PC-9 (cell line): ENCODE measurements around the gene FARS2. TPM values are rescaled to one million over a fixed set of nuclear protein-coding genes. Genes with fewer than 3 reads are reported as not detected.

Experiments
- BruUV-seq: library from RNA; stranded (reverse); fragments of 400-500 nt; replicated peaks from 2 replicates; lab custom pipeline; 2021; lab: Mats Ljungman, UMichigan
- CTCF ChIA-PET: fragments of 300-600 bp; sonication (Branson Sonifier 250); formaldehyde crosslinking; loops from one replicate; lab custom pipeline; 2022; ENCODE audit warnings: antibody characterized with exemption; lab: Charles Lee
- POLR2A ChIA-PET: fragments of 300-600 bp; sonication (Branson Sonifier 250); formaldehyde crosslinking; loops from one replicate; lab custom pipeline; 2022; ENCODE audit warnings: antibody characterized with exemption; ENCODE audit not compliant: unreplicated experiment; lab: Charles Lee
- DNase-seq, 2 experiments: peaks; one replicate each; pipeline versions ENCODE4 v3.0.0 to v3.0.0-alpha.2; 2015 to 2022; ENCODE audit warnings: mixed read lengths in 1 of 2
- H2AFZ ChIP-seq: fragments of 200-600 bp; sonication (generic); 2 replicates; pipeline ENCODE4 v1.8.1; 2017; ENCODE audit warnings: antibody characterized with exemption
- H3F3A ChIP-seq: fragments of 200-600 bp; sonication (generic); 2 replicates; pipeline ENCODE4 v1.8.1; 2017; ENCODE audit warnings: antibody characterized with exemption, mild to moderate bottlenecking, low read depth; ENCODE audit not compliant: insufficient read depth
- H3K27ac ChIP-seq: fragments of 200-600 bp; sonication (generic); 2 replicates; pipeline ENCODE4 v1.6.1; 2016; ENCODE audit warnings: mixed run types
- H3K27me3 ChIP-seq: fragments of 200-600 bp; sonication (generic); 2 replicates; pipeline ENCODE4 v1.6.1; 2016; ENCODE audit warnings: low read depth, mixed run types; ENCODE audit not compliant: insufficient read depth
- H3K36me3 ChIP-seq: fragments of 200-600 bp; sonication (generic); 2 replicates; pipeline ENCODE4 v1.6.1; 2016; ENCODE audit warnings: low read depth, mixed run types
- H3K4me1 ChIP-seq: fragments of 200-600 bp; sonication (generic); replicated peaks from 2 replicates; pipeline ENCODE4 v1.6.1; 2016; ENCODE audit warnings: mixed run types; ENCODE audit not compliant: insufficient read depth
- H3K4me2 ChIP-seq: fragments of 200-600 bp; sonication (generic); 2 replicates; pipeline ENCODE4 v1.6.1; 2017; ENCODE audit warnings: mixed run types
- H3K4me3 ChIP-seq: fragments of 200-600 bp; sonication (generic); 2 replicates; pipeline ENCODE4 v1.6.1; 2016; ENCODE audit warnings: mixed run types
- H3K79me2 ChIP-seq: fragments of 200-600 bp; sonication (generic); 2 replicates; pipeline ENCODE4 v1.6.1; 2017; ENCODE audit warnings: low read depth, mixed run types
- H3K9me2 ChIP-seq: fragments of 200-600 bp; sonication (generic); 2 replicates; pipeline ENCODE4 v1.8.1; 2017; ENCODE audit warnings: mild to moderate bottlenecking; ENCODE audit not compliant: insufficient read depth
- H3K9me3 ChIP-seq: fragments of 200-600 bp; sonication (generic); 2 replicates; pipeline ENCODE4 v1.8.1; 2016; ENCODE audit warnings: low read depth; ENCODE audit not compliant: insufficient read depth
- H4K20me1 ChIP-seq: fragments of 200-600 bp; sonication (generic); 2 replicates; pipeline ENCODE4 v1.8.1; 2017; ENCODE audit not compliant: insufficient read depth
- CTCF ChIP-seq: fragments of 200-600 bp; sonication (generic); conservative IDR thresholded peaks from 2 replicates; pipeline ENCODE4 v1.6.1; 2017; ENCODE audit warnings: mixed run types, antibody characterized with exemption, mild to moderate bottlenecking, moderate library complexity
- EZH2 ChIP-seq: fragments of 200-600 bp; sonication (generic); IDR thresholded peaks from 2 replicates; pipeline ENCODE4 v1.8.0; 2017; ENCODE audit warnings: antibody characterized with exemption, low read depth
- intact Hi-C: fragments of 100-400 bp; cut with micrococcal nuclease; formaldehyde crosslinking; loops from one replicate; pipeline ENCODE4 v1.10.0; 2022; ENCODE audit not compliant: unreplicated experiment
- total RNA-seq: library from RNA; stranded (reverse); gene quantifications from 2 replicates; pipeline ENCODE4 v1.2.3, GENCODE V29; 2021

FARS2 gene
- total RNA-seq, 1 experiment from 2014 or later: 26.7 TPM

DNA sequence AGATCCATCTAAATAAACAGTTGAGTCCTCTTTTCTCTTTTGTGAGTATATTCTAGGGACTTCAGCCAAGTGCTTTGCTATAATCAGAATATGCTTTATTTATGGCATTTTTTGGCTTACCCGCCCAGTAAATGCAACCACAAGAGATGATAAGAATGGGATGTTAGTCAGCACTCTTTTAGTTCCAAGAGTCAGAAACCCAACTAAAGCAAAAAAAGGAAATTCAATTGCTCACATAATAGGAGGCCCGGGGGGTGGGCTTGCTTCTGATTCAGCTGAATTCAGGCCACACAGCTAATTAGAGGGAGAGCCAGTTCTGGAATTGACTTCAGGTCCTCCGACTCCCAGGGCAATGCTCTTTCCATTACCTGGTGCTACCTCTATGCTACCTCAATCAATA, 250.6 kb downstream of the FARS2 start:
- no peak overlapping the region for H2AFZ ChIP-seq
- no TSS peak for BruUV-seq
- no peaks in the 10 kb centered on the region for H3K9me3 ChIP-seq
- intact Hi-C loops: no loop called here
- no peaks in the 10 kb centered on the region for H4K20me1 ChIP-seq
- H3K36me3 ChIP-seq: no peaks in the 10 kb centered on the region
- no peak overlapping the region for H3K4me2 ChIP-seq
- H3K4me3 ChIP-seq: no peak overlapping the region
- no peak overlapping the region for H3K27ac ChIP-seq
- no peaks in the 10 kb centered on the region for H3F3A ChIP-seq
- TF ChIP-seq CTCF (no peak), EZH2 (no peak)
- H3K27me3 ChIP-seq: no peaks in the 10 kb centered on the region
- ChIA-PET POLR2A (no interaction called here), CTCF (no interaction called here)
- H3K79me2 ChIP-seq: no peaks in the 10 kb centered on the region
- no peaks in the 10 kb centered on the region for H3K9me2 ChIP-seq
- H3K4me1 ChIP-seq: no peaks in the 10 kb centered on the region
- no peak for DNase-seq

DNA sequence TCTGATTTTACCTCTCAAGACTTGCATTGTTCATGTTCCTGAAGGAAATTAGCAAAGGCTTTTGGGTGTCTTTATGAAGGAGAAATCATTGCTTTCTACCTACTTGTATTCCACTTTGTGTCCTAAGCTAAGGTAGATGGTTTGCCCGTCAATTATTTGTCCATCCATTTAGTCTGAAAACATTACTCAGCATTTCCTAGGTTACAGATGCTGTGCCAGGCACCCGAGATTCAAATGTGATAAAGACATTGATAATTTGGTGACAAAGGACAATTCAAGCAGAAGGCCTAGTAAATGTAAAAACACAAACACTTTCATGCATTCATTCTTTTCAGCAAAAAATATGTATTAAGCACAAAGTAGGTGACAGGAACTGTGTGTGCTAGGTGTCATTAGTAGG, 251.1 kb downstream of the FARS2 start:
- no peaks in the 10 kb centered on the region for H3F3A ChIP-seq
- no peak overlapping the region for H3K27ac ChIP-seq
- no TSS peak for BruUV-seq
- H3K79me2 ChIP-seq: no peaks in the 10 kb centered on the region
- intact Hi-C loops: no loop called here
- no peak overlapping the region for H3K4me3 ChIP-seq
- H3K4me2 ChIP-seq: no peak overlapping the region
- no peaks in the 10 kb centered on the region for H3K4me1 ChIP-seq
- no peaks in the 10 kb centered on the region for H3K9me3 ChIP-seq
- ChIA-PET CTCF (no interaction called here), POLR2A (no interaction called here)
- no peaks in the 10 kb centered on the region for H3K27me3 ChIP-seq
- H3K9me2 ChIP-seq: no peaks in the 10 kb centered on the region
- H3K36me3 ChIP-seq: no peaks in the 10 kb centered on the region
- H4K20me1 ChIP-seq: no peaks in the 10 kb centered on the region
- TF ChIP-seq CTCF: no peak
- no peak for TF ChIP-seq EZH2
- H2AFZ ChIP-seq: no peak overlapping the region
- no peak for DNase-seq

DNA sequence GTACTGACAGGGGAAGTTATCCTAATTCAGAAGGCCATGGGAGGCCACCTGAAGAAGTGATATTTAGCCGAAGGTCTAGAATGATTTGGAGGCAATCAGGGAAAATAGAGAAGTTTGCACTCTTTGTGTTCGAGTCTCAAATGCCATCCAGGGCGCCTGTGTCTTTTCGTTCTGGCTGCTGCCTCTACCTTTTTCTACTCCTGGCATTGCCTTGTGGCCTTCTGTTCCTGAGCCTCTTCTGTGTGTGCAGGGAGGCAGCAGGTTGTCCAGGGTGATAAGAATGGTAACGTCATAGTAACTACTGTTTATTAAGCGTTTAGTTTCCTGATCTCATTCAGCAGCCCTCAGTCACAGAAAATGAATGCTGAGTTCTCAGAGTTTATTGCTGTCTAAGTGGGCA, 252.1 kb downstream of the FARS2 start:
- Histone ChIP-seq H3K4me1 (no peaks in the 10 kb centered on the region), H3K9me3 (no peaks in the 10 kb centered on the region), H3K4me3 (no peak overlapping the region), H3K27ac (no peak overlapping the region), H3K79me2 (no peaks in the 10 kb centered on the region), H3F3A (no peaks in the 10 kb centered on the region), H3K36me3 (no peaks in the 10 kb centered on the region), H3K27me3 (no peaks in the 10 kb centered on the region), H2AFZ (no peak overlapping the region), H3K9me2 (no peaks in the 10 kb centered on the region), H3K4me2 (no peak overlapping the region), H4K20me1 (no peaks in the 10 kb centered on the region)
- POLR2A ChIA-PET: no interaction called here
- intact Hi-C loops: no loop called here
- no peak for DNase-seq
- no TSS peak for BruUV-seq
- CTCF ChIA-PET: no interaction called here
- TF ChIP-seq CTCF (no peak), EZH2 (no peak)
